H1 (cell line): ENCODE results near the gene RAPGEF6. TPM values are rescaled to one million over a fixed set of nuclear protein-coding genes. Genes with fewer than 3 reads are reported as not detected.

Source experiments
- CTCF ChIA-PET: fragments of 300-600 bp; sonication (Branson Sonifier 250); formaldehyde crosslinking; loops from one replicate; lab custom pipeline; 2021; ENCODE audit not compliant: partially characterized antibody; lab: Charles Lee
- POLR2A ChIA-PET: fragments of 300-600 bp; sonication (Branson Sonifier 250); formaldehyde crosslinking; loops from one replicate; lab custom pipeline; 2021; ENCODE audit warnings: inconsistent platforms; ENCODE audit not compliant: partially characterized antibody; lab: Charles Lee
- DNase-seq, 2 experiments: peaks; one replicate each; pipeline versions ENCODE4 v3.0.0 to v3.0.0-alpha.2; 2010 to 2022; ENCODE audit warnings: low spot score in 2 of 2, low read depth in 1 of 2, mixed read lengths in 1 of 2
- FAIRE-seq: peaks from 2 replicates; lab custom pipeline; 2011; peaks lifted over from hg19 to GRCh38; lab: Jason Lieb, UNC
- H2AFZ ChIP-seq: 2 replicates; pipeline ENCODE4 v1.8.1; 2012; ENCODE audit warnings: low read length, inconsistent platforms
- H2AK5ac ChIP-seq: 2 replicates; pipeline ENCODE4 v1.6.1; 2013; ENCODE audit warnings: low read depth, low read length
- H2BK120ac ChIP-seq: replicated peaks from 2 replicates; pipeline ENCODE3; 2013; ENCODE audit warnings: low read depth, low read length, inconsistent platforms
- H2BK12ac ChIP-seq: 2 replicates; pipeline ENCODE4 v1.6.1; 2013; ENCODE audit warnings: low read depth, low read length
- H2BK15ac ChIP-seq: 2 replicates; pipeline ENCODE4 v1.6.1; 2013; ENCODE audit warnings: low read length
- H2BK20ac ChIP-seq: 2 replicates; pipeline ENCODE4 v1.6.1; 2013; ENCODE audit warnings: low read length
- H2BK5ac ChIP-seq: 2 replicates; pipeline ENCODE4 v1.6.1; 2013; ENCODE audit warnings: low read depth, low read length
- H3K14ac ChIP-seq: 2 replicates; pipeline ENCODE4 v1.6.1; 2013; ENCODE audit warnings: inconsistent platforms; ENCODE audit not compliant: insufficient read length
- H3K18ac ChIP-seq: 2 replicates; pipeline ENCODE4 v1.6.1; 2013; ENCODE audit warnings: low read length; ENCODE audit errors: extremely low read depth
- H3K23ac ChIP-seq: 2 replicates; pipeline ENCODE4 v1.6.1; 2013; ENCODE audit warnings: inconsistent platforms; ENCODE audit not compliant: insufficient read length
- H3K23me2 ChIP-seq: 2 replicates; pipeline ENCODE4 v1.6.1; 2013; ENCODE audit warnings: low read depth, low read length
- H3K27ac ChIP-seq: 2 replicates; pipeline ENCODE4 v1.6.1; 2011; ENCODE audit warnings: low read depth, low read length, inconsistent platforms
- H3K27me3 ChIP-seq, 4 experiments: replicated peaks in 1 of 4; 1 replicate in 1 of 4; 2 replicates in 3 of 4; pipeline versions ENCODE4 v1.6.1 to v1.8.1; 2011 to 2013; ENCODE audit warnings: low read length in 3 of 4, mild to moderate bottlenecking in 3 of 4, inconsistent platforms in 2 of 4, mixed read lengths in 2 of 4, moderate library complexity in 1 of 4; ENCODE audit not compliant: control insufficient read depth in 3 of 4, insufficient read depth in 3 of 4; ENCODE audit errors: extremely low read depth in 1 of 4
- H3K36me3 ChIP-seq, 4 experiments: 2 replicates each; pipeline versions ENCODE4 v1.6.1 to v1.8.1; 2011 to 2013; ENCODE audit warnings: mild to moderate bottlenecking in 4 of 4, low read length in 3 of 4, moderate library complexity in 2 of 4, control low read depth in 1 of 4, inconsistent platforms in 1 of 4; ENCODE audit not compliant: insufficient read depth in 4 of 4, control insufficient read depth in 2 of 4
- H3K4ac ChIP-seq: replicated peaks from 2 replicates; pipeline ENCODE3; 2013; ENCODE audit warnings: low read length, low read depth, mixed read lengths, inconsistent platforms; ENCODE audit not compliant: insufficient read length
- H3K4me1 ChIP-seq, 4 experiments: replicated peaks in 1 of 4; 1 replicate in 1 of 4; 2 replicates in 3 of 4; pipeline versions ENCODE4 v1.6.1 to v1.8.1; 2011 to 2013; ENCODE audit warnings: low read length in 3 of 4, inconsistent platforms in 2 of 4, mixed read lengths in 1 of 4; ENCODE audit not compliant: insufficient read depth in 4 of 4, control insufficient read depth in 3 of 4
- H3K4me2 ChIP-seq, 2 experiments: 2 replicates each; pipeline versions ENCODE4 v1.6.1 to v1.8.1; 2011 to 2013; ENCODE audit warnings: low read depth in 2 of 2, low read length in 2 of 2, control low read depth in 1 of 2, inconsistent platforms in 1 of 2, mild to moderate bottlenecking in 1 of 2; ENCODE audit not compliant: insufficient read depth in 1 of 2
- H3K4me3 ChIP-seq, 4 experiments: fragments of 200-600, 300-600 bp in 1 of 4; sonication (generic), shearing (Covaris generic), sonication (Bioruptor Twin) in 1 of 4; 2 replicates each; pipeline versions ENCODE4 v1.5.1 to v1.8.1; 2011 to 2016; ENCODE audit warnings: low read length in 4 of 4, low read depth in 3 of 4, control low read depth in 2 of 4, inconsistent platforms in 2 of 4, mild to moderate bottlenecking in 2 of 4, mixed read lengths in 1 of 4, moderate library complexity in 1 of 4; ENCODE audit not compliant: insufficient read depth in 2 of 4; ENCODE audit errors: extremely low read depth in 1 of 4
- H3K56ac ChIP-seq: replicated peaks from 2 replicates; pipeline ENCODE3; 2013; ENCODE audit warnings: low read depth, mild to moderate bottlenecking, mixed read lengths, low read length, inconsistent platforms; ENCODE audit not compliant: insufficient read length
- H3K79me1 ChIP-seq: 2 replicates; pipeline ENCODE4 v1.6.1; 2013; ENCODE audit warnings: low read depth, low read length, control low read depth
- H3K79me2 ChIP-seq, 2 experiments: 2 replicates each; pipeline versions ENCODE4 v1.6.1 to v1.8.1; 2012 to 2013; ENCODE audit warnings: low read length in 2 of 2, mild to moderate bottlenecking in 2 of 2, inconsistent platforms in 1 of 2; ENCODE audit not compliant: insufficient read depth in 2 of 2, control insufficient read depth in 1 of 2
- H3K9ac ChIP-seq, 4 experiments: replicated peaks in 1 of 4; 1 replicate in 1 of 4; 2 replicates in 3 of 4; pipeline versions ENCODE4 v1.6.1 to v1.8.1; 2011 to 2013; ENCODE audit warnings: low read depth in 3 of 4, low read length in 3 of 4, control low read depth in 2 of 4, mild to moderate bottlenecking in 2 of 4, moderate library complexity in 2 of 4, inconsistent platforms in 1 of 4; ENCODE audit errors: extremely low read depth in 1 of 4
- H3K9me3 ChIP-seq, 2 experiments: 2 replicates each; pipeline versions ENCODE4 v1.6.1 to v1.8.1; 2012 to 2013; ENCODE audit warnings: mild to moderate bottlenecking in 2 of 2, moderate library complexity in 2 of 2, control low read depth in 1 of 2, inconsistent platforms in 1 of 2, low read depth in 1 of 2, low read length in 1 of 2, mixed read lengths in 1 of 2; ENCODE audit not compliant: insufficient read depth in 2 of 2
- H4K20me1 ChIP-seq, 2 experiments: replicated peaks in 1 of 2; 2 replicates each; pipeline versions ENCODE3 to v1.8.1; 2011 to 2013; ENCODE audit warnings: inconsistent platforms in 2 of 2, low read length in 2 of 2, mild to moderate bottlenecking in 1 of 2; ENCODE audit not compliant: insufficient read depth in 2 of 2, control insufficient read depth in 1 of 2
- H4K5ac ChIP-seq: 2 replicates; pipeline ENCODE4 v1.6.1; 2013; ENCODE audit warnings: low read length, low read depth, mixed read lengths, inconsistent platforms; ENCODE audit not compliant: insufficient read length
- H4K8ac ChIP-seq: 2 replicates; pipeline ENCODE4 v1.8.0; 2013; ENCODE audit warnings: mild to moderate bottlenecking, moderate library complexity, low read length, inconsistent platforms; ENCODE audit not compliant: insufficient read depth; ENCODE audit errors: extremely low read depth
- H4K91ac ChIP-seq: replicated peaks from 2 replicates; pipeline ENCODE3; 2013; ENCODE audit warnings: low read length, mixed read lengths, inconsistent platforms; ENCODE audit not compliant: insufficient read length
- E2F6 ChIP-seq: IDR thresholded peaks from 2 replicates; pipeline ENCODE4 v1.6.1; 2012; ENCODE audit warnings: inconsistent platforms
- HDAC2 ChIP-seq, 2 experiments: fragments of 300-600 bp in 1 of 2; sonication (generic) in 1 of 2; IDR thresholded peaks; 2 replicates each; pipeline ENCODE4 v1.6.1; 2011 to 2012; ENCODE audit warnings: low read depth in 2 of 2, low read length in 2 of 2, mild to moderate bottlenecking in 2 of 2, moderate library complexity in 2 of 2, borderline replicate concordance in 1 of 2, inconsistent platforms in 1 of 2
- JUN ChIP-seq: IDR thresholded peaks from 2 replicates; pipeline ENCODE4 v1.6.1; 2011; ENCODE audit warnings: low read depth, mild to moderate bottlenecking, improper control_type of control experiment, low read length
- KDM5A ChIP-seq: fragments of 200-600 bp; IDR thresholded peaks from 2 replicates; pipeline ENCODE4 v1.7.1; 2012; ENCODE audit warnings: mild to moderate bottlenecking, low read length, inconsistent platforms, mixed read lengths
- RFX5 ChIP-seq: IDR thresholded peaks from 2 replicates; pipeline ENCODE4 v1.6.1; 2011; ENCODE audit warnings: low read depth, low read length, improper control_type of control experiment, borderline replicate concordance
- SAP30 ChIP-seq: fragments of 300-600 bp; sonication (generic); IDR thresholded peaks from 2 replicates; pipeline ENCODE4 v1.7.1; 2012; ENCODE audit warnings: low read length, moderate library complexity, mild to moderate bottlenecking, inconsistent platforms; ENCODE audit not compliant: insufficient read depth, insufficient replicate concordance
- SIX5 ChIP-seq: IDR thresholded peaks from 2 replicates; pipeline ENCODE4 v1.6.1; 2011; ENCODE audit warnings: mild to moderate bottlenecking, low read depth, low read length
- SP2 ChIP-seq: IDR thresholded peaks from 2 replicates; pipeline ENCODE4 v1.6.1; 2012; ENCODE audit warnings: mild to moderate bottlenecking, low read length, inconsistent platforms
- TAF1 ChIP-seq: IDR thresholded peaks from 2 replicates; pipeline ENCODE4 v1.6.1; 2011; ENCODE audit warnings: mild to moderate bottlenecking, low read depth, low read length
- TAF7 ChIP-seq: optimal IDR thresholded peaks from 2 replicates; pipeline ENCODE3; 2011; ENCODE audit warnings: low read depth, mild to moderate bottlenecking, inconsistent platforms, low read length, moderate library complexity, borderline replicate concordance
- TBP ChIP-seq: IDR thresholded peaks from 2 replicates; pipeline ENCODE4 v1.6.1; 2011; ENCODE audit warnings: low read depth, low read length, improper control_type of control experiment
- YY1 ChIP-seq: IDR thresholded peaks from 2 replicates; pipeline ENCODE4 v1.6.1; 2011; ENCODE audit warnings: low read depth, mild to moderate bottlenecking, low read length
- WGBS, 2 experiments: shearing (Covaris generic) in 1 of 2; methylation state at CpG; one replicate each; pipeline versions ENCODE4 v1.1.6 to v1.1.7; 2013 to 2015; ENCODE audit warnings: low lambda C conversion rate in 2 of 2, mixed read lengths in 2 of 2, inconsistent platforms in 1 of 2, low coverage in 1 of 2, missing lambda C conversion rate in 1 of 2; ENCODE audit not compliant: insufficient replicate concordance in 2 of 2, insufficient coverage in 1 of 2, insufficient read length in 1 of 2; ENCODE audit errors: extremely low coverage in 1 of 2, missing lambda C conversion rate in 1 of 2; 5-methylcytosine and 5-hydroxymethylcytosine counted together
- polyA plus RNA-seq, 7 experiments: library from polyadenylated mRNA; depleted of rRNA in 3 of 7; stranded (reverse) in 5 of 7; unstranded in 2 of 7; fragments of >200 nt in 5 of 7; fragments of 200-250 nt in 2 of 7; gene quantifications; 1 replicate in 5 of 7; 2 replicates in 1 of 7; 4 replicates in 1 of 7; pipeline versions ENCODE4 v1.2.1 to v1.2.3, GENCODE V29; 2011 to 2013; ENCODE audit warnings: missing spikeins in 2 of 7, mixed read lengths in 2 of 7
- total RNA-seq: library from RNA; stranded (reverse); fragmentation: NEBNext Ultra II Directional; extraction: Animal tissue kit (Norgen Biotek cat#: 25700); gene quantifications from 2 replicates; pipeline ENCODE4 v1.2.1, GENCODE V29; 2021
- TF ChIP-seq, protein P1 (sequence below): IDR thresholded peaks from 2 replicates; pipeline ENCODE4 v1.6.1; 2011; ENCODE audit warnings: low read depth, mild to moderate bottlenecking, low read length; ENCODE audit not compliant: insufficient read depth

RAPGEF6 gene
- total and polyA plus RNA-seq, 2 of the 8 experiments (the other 6 are each of a cell fraction or from before 2014, with no cell fraction given), result 4.8 to 20.0 TPM

- H3K79me2 ChIP-seq, result no peaks in the 10 kb centered on the region
- WGBS, 2 experiments, result 77% methylated on average over 2 of the region's 2 CpGs; no CpG with 5 or more reads in 1 of the 2 experiments
- DNase-seq, result no peak
- no peak overlapping the region for H2AFZ ChIP-seq
- no peak for TF ChIP-seq HDAC2 (IDR thresholded peaks at IDR 0.05; ENCODE audit: borderline replicate concordance in 1 of 2, low read depth in 2 of 2, low read length in 2 of 2)
- TF ChIP-seq, protein P1, sequence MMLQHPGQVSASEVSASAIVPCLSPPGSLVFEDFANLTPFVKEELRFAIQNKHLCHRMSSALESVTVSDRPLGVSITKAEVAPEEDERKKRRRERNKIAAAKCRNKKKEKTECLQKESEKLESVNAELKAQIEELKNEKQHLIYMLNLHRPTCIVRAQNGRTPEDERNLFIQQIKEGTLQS, result no peak
- no peak for TF ChIP-seq E2F6
- TF ChIP-seq TAF7, result no peak
- no peak for TF ChIP-seq TBP
- TF ChIP-seq SIX5, result no peak
- TF ChIP-seq SP2, result no peak
- no peak for TF ChIP-seq SAP30
- no peak for TF ChIP-seq JUN
- no peak for TF ChIP-seq YY1
- TF ChIP-seq KDM5A, result no peak
- TF ChIP-seq RFX5, result no peak
- no peak for TF ChIP-seq TAF1
- H3K23ac ChIP-seq, result no peak overlapping the region
- no peak overlapping the region for H4K5ac ChIP-seq
- no peak overlapping the region for H2AK5ac ChIP-seq
- ChIA-PET CTCF (no interaction called here), POLR2A (no interaction called here)
- no peaks in the 10 kb centered on the region for H3K79me1 ChIP-seq
- no peaks in the 10 kb centered on the region; the same call in 1 of the 2 replicates for H3K23me2 ChIP-seq
- H3K56ac ChIP-seq, result no peak overlapping the region
- H3K27ac ChIP-seq, result no peak overlapping the region
- H2BK120ac ChIP-seq, result no peak overlapping the region
- H2BK12ac ChIP-seq, result no peak overlapping the region
- FAIRE-seq, result no peak
- no peaks in the 10 kb centered on the region for H3K9me3 ChIP-seq
- H3K4ac ChIP-seq, result no peak overlapping the region
- no peak overlapping the region for H2BK5ac ChIP-seq
- H3K27me3 ChIP-seq, result no peaks in the 10 kb centered on the region
- peaks cover 6 to 50% (median 21%) of the 10 kb centered on the region in 4 experiments; a peak in 7 of 8 replicates for H3K36me3 ChIP-seq
- H2BK20ac ChIP-seq, result no peak overlapping the region
- H2BK15ac ChIP-seq, result no peak overlapping the region
- no peaks in the 10 kb centered on the region for H3K4me1 ChIP-seq
- peaks cover 0 to 1% of the 10 kb centered on the region in 2 experiments for H4K20me1 ChIP-seq
- H3K14ac ChIP-seq, result no peak overlapping the region
- no peak overlapping the region for H4K91ac ChIP-seq
- no peak overlapping the region for H3K4me2 ChIP-seq
- H3K18ac ChIP-seq, result no peak overlapping the region
- no peak overlapping the region for H3K4me3 ChIP-seq
- peak overlapping the region in 1 of 4 experiments; percentile 34; a peak in 1 of 7 replicates for H3K9ac ChIP-seq
- no peak overlapping the region for H4K8ac ChIP-seq
Measured at GRCh38 chr5:131431794-131432193, 203.2 kb downstream of the RAPGEF6 start.
